Ishikawa (cell line): ENCODE data around the gene TMX4.

Experiments used
- CEBPB ChIP-seq: IDR thresholded peaks from 2 replicates; pipeline ENCODE4 v1.6.1; 2012
- CREB1 ChIP-seq: IDR thresholded peaks from 2 replicates; pipeline ENCODE4 v1.6.1; 2012; ENCODE audit warnings: low read depth
- EGR1 ChIP-seq: IDR thresholded peaks from 2 replicates; pipeline ENCODE4 v1.6.1; 2012
- EP300 ChIP-seq: IDR thresholded peaks from 2 replicates; pipeline ENCODE4 v1.6.1; 2012; ENCODE audit warnings: borderline replicate concordance
- FOXM1 ChIP-seq: IDR thresholded peaks from 2 replicates; pipeline ENCODE4 v1.6.1; 2012; ENCODE audit warnings: low read depth, borderline replicate concordance
- NFIC ChIP-seq: IDR thresholded peaks from 2 replicates; pipeline ENCODE4 v1.6.1; 2012
- RAD21 ChIP-seq: IDR thresholded peaks from 2 replicates; pipeline ENCODE4 v1.6.1; 2012; ENCODE audit warnings: low read depth
- TAF1 ChIP-seq: IDR thresholded peaks from 2 replicates; pipeline ENCODE4 v1.6.1; 2012; ENCODE audit warnings: low read depth, mild to moderate bottlenecking
- TCF12 ChIP-seq: IDR thresholded peaks from 2 replicates; pipeline ENCODE4 v1.6.1; 2012; ENCODE audit warnings: low read depth
- TEAD4 ChIP-seq: IDR thresholded peaks from 2 replicates; pipeline ENCODE4 v1.6.1; 2012
- YY1 ChIP-seq: IDR thresholded peaks from 2 replicates; pipeline ENCODE4 v1.6.1; 2012; ENCODE audit warnings: low read depth
- ZBTB7A ChIP-seq: IDR thresholded peaks from 2 replicates; pipeline ENCODE4 v1.6.1; 2012; ENCODE audit warnings: low read depth
- TF ChIP-seq, protein P1 (sequence below): IDR thresholded peaks from 2 replicates; pipeline ENCODE4 v1.6.1; 2012; ENCODE audit warnings: low read depth, mild to moderate bottlenecking
- TF ChIP-seq, protein P2 (sequence below): IDR thresholded peaks from 2 replicates; pipeline ENCODE4 v1.6.1; 2012
- TF ChIP-seq, protein P3 (sequence below): IDR thresholded peaks from 2 replicates; pipeline ENCODE4 v1.6.1; 2012

The TMX4 gene

DNA sequence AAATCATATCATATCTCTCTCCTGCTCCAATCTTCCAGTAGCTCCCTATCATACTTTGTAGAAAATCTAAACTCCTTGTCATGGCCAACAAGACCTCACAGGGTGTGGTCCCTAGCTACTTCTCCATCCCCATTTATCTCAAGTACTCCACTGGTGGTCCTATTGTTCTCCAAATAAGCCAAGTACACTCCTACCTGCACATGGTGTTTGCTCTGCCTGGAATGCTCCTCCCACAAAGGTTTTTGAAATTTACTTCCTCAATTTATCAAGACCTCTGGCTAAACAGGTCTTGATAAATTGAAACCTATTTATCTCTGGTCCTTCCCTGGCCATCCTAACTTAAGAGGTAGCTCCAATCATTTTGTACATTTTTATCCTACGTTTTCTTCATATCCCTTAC is 12.1 kb downstream of the TMX4 start:
- TF ChIP-seq RAD21 (no peak), NFIC (no peak), TCF12 (no peak), TAF1 (no peak), EP300 (no peak), EGR1 (no peak), FOXM1 (no peak), YY1 (no peak)
- TF ChIP-seq, protein P1, sequence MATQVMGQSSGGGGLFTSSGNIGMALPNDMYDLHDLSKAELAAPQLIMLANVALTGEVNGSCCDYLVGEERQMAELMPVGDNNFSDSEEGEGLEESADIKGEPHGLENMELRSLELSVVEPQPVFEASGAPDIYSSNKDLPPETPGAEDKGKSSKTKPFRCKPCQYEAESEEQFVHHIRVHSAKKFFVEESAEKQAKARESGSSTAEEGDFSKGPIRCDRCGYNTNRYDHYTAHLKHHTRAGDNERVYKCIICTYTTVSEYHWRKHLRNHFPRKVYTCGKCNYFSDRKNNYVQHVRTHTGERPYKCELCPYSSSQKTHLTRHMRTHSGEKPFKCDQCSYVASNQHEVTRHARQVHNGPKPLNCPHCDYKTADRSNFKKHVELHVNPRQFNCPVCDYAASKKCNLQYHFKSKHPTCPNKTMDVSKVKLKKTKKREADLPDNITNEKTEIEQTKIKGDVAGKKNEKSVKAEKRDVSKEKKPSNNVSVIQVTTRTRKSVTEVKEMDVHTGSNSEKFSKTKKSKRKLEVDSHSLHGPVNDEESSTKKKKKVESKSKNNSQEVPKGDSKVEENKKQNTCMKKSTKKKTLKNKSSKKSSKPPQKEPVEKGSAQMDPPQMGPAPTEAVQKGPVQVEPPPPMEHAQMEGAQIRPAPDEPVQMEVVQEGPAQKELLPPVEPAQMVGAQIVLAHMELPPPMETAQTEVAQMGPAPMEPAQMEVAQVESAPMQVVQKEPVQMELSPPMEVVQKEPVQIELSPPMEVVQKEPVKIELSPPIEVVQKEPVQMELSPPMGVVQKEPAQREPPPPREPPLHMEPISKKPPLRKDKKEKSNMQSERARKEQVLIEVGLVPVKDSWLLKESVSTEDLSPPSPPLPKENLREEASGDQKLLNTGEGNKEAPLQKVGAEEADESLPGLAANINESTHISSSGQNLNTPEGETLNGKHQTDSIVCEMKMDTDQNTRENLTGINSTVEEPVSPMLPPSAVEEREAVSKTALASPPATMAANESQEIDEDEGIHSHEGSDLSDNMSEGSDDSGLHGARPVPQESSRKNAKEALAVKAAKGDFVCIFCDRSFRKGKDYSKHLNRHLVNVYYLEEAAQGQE: no peak
- TF ChIP-seq, protein P2, sequence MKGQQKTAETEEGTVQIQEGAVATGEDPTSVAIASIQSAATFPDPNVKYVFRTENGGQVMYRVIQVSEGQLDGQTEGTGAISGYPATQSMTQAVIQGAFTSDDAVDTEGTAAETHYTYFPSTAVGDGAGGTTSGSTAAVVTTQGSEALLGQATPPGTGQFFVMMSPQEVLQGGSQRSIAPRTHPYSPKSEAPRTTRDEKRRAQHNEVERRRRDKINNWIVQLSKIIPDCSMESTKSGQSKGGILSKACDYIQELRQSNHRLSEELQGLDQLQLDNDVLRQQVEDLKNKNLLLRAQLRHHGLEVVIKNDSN: no peak

DNA sequence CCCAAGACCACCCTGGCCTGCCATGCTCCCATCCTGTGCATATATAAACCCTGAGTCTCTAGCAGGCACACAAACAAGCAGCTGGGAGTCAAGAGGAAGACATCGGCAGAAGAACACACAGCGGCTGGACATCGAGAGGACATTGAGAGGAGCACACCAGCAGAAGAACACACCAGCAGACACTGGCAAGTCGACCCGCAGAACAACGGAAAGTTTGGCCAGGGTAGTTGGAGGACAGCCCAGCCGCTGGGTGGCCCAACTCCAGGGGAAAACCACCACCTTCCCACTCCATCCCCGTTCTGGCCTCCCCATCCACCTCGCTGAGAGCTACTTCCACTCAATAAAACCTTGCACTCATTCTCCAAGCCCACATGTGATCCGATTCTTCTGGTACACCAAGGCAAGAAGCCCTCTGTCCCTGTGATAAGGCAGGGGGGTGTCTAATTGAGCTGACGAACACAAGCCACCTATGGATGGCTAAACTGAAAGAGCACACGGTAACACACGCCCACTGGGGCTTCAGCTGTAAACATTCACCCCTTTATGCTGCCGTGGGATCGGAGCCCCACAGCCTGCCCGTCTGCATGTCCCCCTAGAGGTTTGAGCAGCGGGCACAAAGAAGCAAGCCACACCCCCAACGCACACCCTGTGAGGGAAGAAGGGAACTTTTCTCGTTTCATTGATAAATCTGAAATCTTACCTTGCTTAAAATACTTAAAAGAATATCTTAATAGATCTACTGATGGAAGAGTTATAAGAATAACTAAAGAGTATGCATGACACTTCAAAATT is 13.8 kb downstream of the TMX4 start:
- TF ChIP-seq TAF1 (no peak), NFIC (no peak), TCF12 (no peak), EGR1 (no peak), ZBTB7A (no peak), CREB1 (no peak), CEBPB (no peak), FOXM1 (no peak), YY1 (no peak), RAD21 (no peak), TEAD4 (no peak), EP300 (no peak)
- TF ChIP-seq, protein P2: no peak
- TF ChIP-seq, protein P3, sequence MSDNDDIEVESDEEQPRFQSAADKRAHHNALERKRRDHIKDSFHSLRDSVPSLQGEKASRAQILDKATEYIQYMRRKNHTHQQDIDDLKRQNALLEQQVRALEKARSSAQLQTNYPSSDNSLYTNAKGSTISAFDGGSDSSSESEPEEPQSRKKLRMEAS: no peak
- TF ChIP-seq, protein P1: no peak

DNA sequence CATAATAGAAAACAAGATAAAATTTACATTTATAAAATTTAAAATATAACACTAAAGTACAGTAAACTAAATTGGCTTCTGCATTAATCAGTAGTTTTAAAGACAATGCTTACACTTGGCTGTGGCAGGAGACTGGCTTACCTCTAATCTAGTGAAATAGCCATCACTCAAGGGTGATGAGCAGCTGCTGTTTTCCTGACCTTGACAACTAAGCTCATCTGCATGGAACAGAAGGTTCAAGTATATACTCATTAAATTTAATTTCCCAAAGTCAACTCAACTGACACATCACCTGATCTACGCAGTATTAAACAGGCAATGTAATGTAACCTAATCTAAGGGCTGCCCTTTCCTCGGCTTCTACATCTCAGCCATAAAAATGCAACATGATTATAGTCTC is 14.5 kb downstream of the TMX4 start:
- no peak for TF ChIP-seq NFIC
- TF ChIP-seq ZBTB7A: no peak
- no peak for TF ChIP-seq FOXM1
- no peak for TF ChIP-seq TAF1
- no peak for TF ChIP-seq YY1
- TF ChIP-seq, protein P3: no peak
- no peak for TF ChIP-seq TCF12
- TF ChIP-seq, protein P2: no peak
- no peak for TF ChIP-seq EP300
- no peak for TF ChIP-seq CEBPB
- TF ChIP-seq, protein P1: no peak
- TF ChIP-seq TEAD4: no peak
- no peak for TF ChIP-seq CREB1
- no peak for TF ChIP-seq RAD21
- no peak for TF ChIP-seq EGR1

DNA sequence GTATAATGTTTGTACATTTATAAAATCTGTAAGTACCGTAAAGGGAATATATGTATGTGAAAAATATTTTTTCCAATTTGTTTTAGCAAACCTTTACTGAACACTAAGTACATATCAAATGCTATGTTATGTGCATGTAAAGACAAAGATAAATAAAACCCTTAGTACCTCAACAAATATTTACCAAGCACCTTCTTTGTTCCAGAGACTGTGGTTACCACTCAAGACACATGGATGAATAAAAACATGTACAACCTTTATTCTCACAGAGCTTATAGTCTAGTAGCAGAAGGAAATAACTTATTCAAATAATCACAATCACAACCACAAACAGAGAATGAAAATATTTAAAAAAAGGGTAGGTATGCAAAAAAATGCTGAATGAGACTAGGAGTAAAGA is 17.5 kb downstream of the TMX4 start:
- TF ChIP-seq TEAD4: no peak
- TF ChIP-seq TAF1: no peak
- TF ChIP-seq CREB1: no peak
- no peak for TF ChIP-seq CEBPB
- TF ChIP-seq, protein P1: no peak
- no peak for TF ChIP-seq ZBTB7A
- TF ChIP-seq TCF12: no peak
- TF ChIP-seq EGR1: no peak
- TF ChIP-seq, protein P3: no peak
- no peak for TF ChIP-seq RAD21
- no peak for TF ChIP-seq YY1
